Measurements from ENCODE around the gene HSPA4.
"Not testable (repeated sequence)": the region's sequence is repeated elsewhere in the genome, so short reads cannot be mapped to it uniquely, and the experiment has no call there.

Gene HSPA4

DNA sequence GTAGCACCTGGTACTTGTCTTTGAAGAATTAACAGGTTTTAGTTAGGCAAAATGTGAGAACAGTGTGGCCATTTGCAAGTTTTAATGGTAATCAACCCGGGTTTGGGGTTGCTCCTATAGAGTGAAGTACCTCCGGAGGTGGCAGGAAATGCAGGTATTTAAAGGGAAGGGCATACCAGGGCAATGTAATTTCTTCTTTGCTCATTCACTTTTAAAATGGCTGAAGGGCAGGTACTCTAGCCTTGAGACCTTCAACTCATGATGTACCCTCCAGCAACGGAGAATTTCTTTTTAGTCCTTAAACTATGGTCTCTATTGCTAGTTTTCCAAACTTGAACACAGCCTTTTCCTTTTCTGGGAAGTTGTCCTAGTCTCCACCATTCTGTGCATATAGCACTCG lies 1.3 kb upstream of the HSPA4 start:
- DNase-seq (ENCODE audit: low read depth), result no peak

DNA sequence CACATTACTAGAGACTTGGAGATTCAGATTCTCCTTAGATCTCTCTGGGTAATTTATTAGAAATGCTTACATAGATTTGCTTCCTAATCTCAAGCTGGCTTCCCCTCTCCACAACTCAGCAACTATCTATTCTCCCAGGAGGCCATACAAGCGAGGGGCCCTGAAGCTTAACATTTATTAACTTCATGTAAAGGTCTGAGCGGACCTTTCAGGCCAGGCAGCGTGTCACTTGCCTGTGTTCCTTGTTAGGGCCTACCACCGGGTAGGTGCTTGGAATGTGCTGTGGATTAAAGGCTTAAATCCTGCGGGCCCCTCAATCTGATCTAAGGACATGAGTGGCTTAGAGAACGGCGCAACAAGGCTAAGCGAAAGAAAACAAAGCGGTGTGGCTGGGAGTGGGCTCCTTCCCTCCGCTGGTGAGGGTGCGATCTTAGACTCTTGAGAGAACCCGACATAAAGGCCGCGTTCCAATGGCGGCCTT lies 712 bp upstream of the HSPA4 start:
- no peak for DNase-seq (ENCODE audit: low read depth)

DNA sequence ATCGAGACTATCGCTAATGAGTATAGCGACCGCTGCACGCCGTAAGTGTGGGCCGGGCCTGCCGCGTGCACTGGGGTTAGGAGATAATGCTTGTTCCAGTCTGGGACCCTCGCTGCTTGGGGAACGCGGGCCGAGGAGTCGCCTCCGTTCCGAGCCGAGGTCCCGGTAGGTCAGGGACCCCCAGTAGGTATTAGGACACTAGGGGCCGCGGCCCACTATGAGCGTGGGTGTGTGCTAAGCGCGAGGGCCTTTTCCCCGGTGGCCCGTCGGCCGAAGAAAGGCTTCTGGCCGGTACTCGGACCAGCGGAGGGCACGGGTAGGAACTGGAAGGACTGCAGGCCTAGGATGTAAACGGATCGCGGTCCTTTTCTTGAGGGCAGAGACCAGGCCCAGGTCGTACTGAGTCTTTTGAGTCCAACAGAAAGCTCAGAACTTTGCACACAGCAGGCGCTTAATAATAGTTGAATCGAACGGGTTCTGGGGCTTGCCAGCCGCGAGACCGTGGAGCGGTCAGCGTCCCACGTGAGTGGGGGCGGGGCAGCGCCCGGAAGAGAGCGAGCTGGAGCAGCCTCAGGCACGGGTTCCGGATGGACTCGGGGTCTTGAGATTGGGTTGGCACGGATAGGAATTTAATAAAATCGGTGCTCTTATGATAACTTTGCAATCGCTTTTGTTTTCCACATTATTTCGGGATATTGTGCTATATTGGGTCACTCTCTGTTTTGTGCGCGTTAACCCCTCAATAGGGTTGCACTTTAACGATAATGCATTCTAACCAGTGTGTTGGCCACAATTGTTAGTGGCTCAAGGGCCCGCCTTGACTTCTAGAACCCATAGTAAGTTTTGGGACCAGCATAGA lies 733 bp downstream of the HSPA4 start:
- DNase-seq (ENCODE audit: low read depth), result peak; percentile 67

DNA sequence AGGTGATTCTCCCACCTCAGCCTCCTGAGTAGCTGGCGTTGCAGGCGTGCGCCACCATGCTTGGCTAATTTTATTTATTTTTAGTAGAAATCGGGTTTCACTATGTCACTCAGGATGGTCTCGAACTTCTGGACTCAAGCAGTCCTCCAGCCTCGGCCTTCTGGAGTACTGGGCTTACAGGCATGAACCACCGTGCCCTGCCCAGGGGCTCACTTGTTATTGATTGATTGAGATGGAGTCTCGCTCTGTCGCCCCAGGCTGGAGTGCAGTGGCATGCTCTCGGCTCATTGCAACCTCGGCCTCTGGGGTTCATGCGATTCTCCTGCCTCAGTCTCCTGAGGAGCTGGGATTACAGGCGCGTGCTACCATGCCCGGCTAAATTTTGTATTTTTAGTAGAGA lies 1.6 kb downstream of the HSPA4 start:
- no peak for DNase-seq (ENCODE audit: low read depth)

DNA sequence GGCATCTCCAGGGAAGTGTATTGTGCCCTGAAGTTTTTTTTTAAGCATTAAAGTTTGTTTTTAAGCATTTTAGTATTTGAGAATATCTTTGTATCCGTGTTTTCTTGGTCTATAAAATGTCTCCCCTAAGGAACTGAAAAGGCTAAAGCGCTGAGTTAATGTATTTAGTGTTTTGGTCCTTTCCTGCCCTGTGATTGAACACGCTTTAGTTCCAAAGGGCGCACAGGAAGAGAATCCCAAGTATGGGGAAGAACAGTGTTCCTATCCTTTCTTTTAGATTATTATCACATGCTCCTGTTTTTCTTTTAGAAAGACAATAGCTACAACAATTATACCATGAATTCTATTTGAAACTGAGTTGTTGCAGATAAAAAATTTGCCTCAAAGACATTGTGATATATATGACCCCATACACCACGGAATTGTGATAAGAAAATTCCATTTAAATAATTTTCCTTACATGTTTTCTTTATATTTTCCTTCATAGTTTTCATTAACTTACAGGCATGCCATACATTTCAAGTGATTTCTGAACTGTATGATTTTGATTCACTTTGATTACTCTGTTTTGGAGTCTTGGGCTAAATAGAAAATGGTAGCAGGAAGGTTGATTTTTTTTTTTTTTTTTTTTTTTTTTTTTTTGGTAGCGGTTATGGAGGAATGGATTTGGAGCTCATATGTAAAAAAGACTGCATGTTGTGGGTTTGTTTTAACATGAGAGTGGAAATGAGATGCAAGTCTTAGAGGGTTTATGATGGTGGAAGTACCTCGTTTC lies 3.1 kb downstream of the HSPA4 start:
- DNase-seq (ENCODE audit: low read depth), result no peak

DNA sequence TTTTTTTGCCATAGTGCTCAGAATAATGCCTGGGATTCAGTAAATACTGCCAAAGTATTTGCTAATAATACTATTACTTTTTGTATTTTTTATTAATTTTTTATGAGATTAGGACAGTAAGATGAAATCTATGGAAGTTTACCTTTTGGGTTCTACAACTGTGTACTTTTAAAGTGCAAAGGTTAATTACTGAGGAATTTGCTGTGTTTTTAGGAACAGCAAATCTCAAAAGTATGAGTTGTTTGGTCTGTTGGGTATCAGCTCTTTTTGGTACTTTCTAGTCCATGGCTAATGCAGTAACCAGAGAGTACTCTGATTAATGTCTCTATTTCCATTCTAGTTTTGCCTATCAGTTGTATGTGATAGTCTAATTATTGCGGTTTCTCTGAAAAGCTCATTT lies 5.1 kb downstream of the HSPA4 start:
- DNase-seq (ENCODE audit: low read depth), result no peak

DNA sequence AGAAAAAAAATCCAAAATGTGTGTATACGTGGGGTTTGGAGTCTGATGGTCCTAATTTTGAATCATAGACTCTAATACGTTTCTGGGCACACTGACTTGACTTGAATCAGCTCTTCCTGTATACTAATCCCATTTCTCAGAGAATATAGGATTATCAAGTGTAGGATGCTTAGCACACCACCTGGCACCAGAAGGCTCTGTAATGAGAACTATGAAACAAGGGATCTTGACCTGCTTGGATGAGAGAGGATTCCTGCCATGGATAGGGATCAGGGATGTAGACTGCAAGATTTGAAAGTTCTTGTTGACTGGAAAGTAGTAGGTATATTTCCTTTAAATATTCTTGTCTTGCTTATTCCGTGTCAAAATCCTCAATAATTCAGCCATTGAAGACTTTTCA lies 7.8 kb downstream of the HSPA4 start:
- DNase-seq (ENCODE audit: low read depth), result no peak

DNA sequence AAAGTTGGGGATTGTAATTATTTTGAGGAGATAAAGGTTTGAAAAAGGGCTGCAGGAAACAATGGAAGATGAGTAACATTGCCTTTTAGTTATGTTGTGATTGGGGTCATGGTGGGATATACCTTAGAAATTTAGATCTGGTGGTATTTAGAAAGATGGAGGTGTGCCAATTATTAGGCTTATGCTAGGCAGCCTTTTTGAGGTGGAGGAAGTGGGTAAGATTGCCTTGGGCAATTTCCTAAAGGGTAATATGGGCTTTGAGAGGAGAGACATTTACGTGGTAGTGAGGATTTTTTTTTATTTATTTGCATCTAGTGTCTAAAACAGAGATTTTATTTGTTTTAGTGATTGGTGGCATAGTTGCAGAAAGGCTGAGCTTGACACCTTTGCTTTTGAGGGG lies 10.5 kb downstream of the HSPA4 start:
- DNase-seq (ENCODE audit: low read depth), result no peak

DNA sequence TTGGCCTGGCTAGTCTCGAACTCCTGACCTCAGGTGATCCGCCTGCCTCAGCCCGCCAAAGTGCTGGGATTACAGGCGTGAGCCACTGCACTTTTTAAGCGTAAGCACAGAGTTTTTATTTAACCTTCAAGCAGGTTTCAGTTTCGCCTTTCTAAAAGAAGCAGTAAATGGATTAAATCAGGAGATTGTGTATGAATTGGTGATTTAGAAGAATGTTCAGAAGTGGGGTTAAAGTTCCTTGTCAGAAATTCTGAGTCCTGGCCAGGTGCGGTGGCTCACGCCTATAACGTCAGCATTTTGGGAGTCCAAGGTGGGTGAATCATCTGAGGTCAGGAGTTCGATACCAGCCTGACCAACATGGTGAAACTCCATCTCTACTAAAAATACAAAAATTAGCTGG lies 12.2 kb downstream of the HSPA4 start:
- no peak for DNase-seq (ENCODE audit: low read depth)

DNA sequence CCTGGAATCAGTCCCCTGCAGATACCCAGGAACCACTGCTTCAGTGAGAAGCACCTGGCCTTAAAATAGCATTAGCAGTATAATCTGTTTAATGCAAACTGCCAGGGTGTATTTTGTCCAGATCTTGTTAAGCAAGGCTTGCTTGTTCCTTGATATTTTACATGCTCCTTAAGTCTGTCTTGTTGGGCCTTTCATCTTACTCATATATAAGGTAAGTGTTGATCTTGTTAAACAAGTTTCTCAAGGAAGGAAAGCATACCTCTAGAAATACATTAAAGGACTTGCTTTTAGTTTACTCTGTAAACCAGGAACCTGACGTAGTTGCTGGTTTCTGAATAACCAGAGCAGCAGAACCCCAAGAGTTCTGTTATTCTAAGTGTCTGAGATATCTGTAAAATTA lies 13.7 kb downstream of the HSPA4 start:
- DNase-seq (ENCODE audit: low read depth), result no peak

DNA sequence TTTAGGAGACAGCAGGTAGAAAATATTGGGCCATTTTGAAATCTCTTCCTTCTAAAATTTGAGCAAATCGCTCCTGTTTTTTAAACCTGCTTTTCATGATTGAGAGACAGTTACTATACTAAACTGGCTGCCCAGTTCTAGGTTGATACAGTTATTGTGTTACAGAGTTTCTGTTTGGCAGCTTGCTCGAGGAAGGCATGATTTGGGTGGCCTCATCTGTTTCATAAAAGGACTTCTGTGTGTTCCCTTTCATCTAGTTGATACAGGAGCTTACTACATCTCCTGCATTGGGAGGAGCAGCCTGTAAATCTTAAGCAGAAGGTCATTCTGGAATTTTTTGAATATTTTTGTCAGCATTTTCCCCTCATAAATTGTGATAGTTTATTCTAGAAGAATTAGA lies 14.2 kb downstream of the HSPA4 start:
- DNase-seq (ENCODE audit: low read depth), result no peak

DNA sequence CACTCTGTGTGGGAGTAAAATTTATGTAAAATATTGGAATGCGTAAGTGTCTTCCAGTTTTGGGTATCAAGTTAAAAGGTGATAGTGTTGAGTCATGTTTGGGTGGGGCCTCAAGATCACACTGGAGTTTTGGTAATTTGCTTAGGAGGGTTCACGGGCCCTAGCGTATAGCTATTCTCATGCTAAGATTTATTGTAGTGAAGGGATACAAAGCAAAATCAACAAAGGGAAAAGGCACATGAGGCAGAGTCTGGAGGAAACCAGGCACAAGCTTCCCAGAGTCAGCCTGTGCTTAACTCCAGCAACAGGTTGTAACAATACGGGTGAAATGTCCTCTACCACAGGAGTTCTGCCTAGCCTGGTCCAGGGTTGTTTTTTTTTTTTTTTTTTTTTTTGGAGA lies 20.2 kb downstream of the HSPA4 start:
- DNase-seq (ENCODE audit: low read depth), result no peak

DNA sequence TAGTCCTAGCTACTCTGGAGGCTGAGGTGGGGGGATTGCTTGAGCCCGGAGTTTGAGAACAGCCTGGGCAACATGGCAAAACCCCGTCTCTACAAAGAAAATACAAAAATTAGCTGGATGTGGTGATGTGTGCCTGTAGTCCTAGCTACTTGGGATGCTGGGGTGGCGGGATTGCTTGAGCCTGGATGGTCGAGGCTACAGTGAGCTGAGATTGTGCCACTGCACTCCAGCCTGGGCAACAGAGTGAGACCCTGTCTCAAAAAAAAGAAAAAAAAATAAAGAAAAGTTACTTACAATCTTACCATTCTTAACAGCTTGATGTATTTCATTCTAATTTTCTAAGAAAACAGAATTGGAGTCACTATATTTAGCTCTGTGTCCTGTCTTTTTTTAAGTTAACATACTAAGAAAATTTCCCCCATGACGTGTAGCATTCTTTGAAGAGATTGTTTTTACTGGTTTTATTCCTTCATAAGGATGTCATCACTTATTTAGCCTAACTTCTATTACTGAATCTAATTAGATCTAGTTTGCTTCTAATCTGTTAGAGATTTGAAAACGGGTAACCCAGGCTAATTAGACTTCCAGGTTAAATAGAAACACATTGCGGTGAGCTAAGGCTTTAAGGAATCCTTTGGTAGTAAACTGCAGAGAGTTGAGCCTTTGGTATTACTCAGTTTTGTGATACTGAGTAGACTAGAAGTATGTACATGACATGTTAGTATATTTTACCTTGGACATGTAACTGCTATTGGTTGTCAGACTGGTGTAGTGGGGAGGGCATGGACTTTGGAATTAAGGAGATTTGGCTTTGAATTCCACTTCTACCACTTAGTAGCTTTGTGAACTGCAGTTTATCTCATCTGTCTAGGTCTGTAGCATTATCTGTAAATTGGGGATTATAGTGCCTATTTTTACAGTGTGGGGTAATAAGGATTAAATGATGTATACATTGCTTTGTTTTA lies 24.0 kb downstream of the HSPA4 start:
- DNase-seq (ENCODE audit: low read depth), result peak; percentile 88

DNA sequence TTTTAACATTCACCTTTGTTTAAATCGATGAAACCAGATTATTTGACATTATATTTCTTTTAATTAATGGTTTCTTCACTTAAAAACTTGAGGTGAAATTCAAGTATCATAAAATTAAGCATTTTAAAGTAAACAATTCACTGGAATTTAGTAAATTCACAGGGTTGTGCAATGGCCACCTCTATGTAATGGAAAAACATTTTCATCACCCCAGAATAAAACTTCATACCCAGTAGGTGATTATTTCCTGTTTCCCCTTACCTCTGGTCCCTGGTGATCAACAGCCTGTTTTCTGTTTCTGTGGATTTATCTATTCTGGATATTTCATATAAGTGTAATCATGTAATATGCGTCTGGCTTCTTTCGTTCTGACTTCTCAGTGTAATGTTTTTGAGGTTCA lies 27.2 kb downstream of the HSPA4 start:
- peak; percentile 4 for DNase-seq (ENCODE audit: low read depth)

DNA sequence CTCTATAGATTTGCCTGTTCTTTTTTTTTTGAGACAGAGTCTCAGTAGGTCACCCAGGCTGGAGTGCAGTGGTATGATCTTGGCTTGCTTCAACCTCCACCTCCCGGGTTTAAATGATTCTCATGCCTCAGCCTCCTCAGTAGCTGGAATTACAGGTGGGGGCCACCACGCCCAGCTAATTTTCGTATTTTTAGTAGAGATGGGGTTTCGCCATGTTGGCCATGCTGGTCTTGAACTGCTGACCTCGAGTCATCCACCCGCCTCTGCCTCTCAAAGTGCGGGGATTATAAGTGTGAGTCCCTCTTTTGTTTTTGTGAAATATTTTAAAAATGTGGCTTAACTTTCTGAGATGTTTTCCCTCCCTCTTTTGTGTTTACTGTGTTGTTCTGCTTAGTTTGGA lies 29.2 kb downstream of the HSPA4 start:
- no peak for DNase-seq (ENCODE audit: low read depth)

DNA sequence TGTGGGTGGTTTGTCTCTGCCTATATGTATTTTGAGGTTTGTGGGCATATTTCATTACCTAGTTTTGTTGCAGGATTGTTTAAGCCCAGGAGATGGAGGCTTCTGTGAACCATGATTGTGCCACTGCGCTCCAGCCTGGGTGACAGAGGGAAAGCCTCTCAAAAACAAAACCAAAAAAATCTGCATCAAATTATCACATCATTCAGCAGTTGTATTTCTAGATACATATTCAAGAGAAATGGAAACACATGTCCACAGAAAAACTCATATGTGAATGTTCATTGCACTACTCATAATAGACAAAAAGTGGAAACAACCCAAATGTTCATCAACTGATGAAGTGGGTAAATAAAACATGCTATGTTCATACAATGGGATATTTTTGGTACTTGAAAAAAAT lies 29.9 kb downstream of the HSPA4 start:
- no peak for DNase-seq (ENCODE audit: low read depth)

DNA sequence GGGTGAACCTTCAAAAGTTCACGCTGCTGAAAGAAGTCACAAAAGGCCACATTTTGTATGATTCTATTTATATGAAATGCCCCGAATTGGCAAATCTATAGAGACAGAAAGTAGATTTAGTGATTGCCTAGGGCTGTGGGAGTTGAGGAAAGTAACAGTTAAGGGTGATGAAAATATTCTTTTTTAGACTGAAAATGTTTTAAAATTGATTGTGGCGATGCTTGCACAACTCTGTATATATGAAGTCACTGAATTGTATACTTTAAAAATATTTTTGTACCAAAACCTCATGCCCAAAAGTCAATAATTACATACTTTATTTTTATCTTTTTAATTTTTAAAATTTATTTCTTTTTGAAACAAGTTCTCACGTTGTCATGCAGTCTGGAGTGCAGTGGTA lies 30.3 kb downstream of the HSPA4 start:
- DNase-seq (ENCODE audit: low read depth), result no peak

DNA sequence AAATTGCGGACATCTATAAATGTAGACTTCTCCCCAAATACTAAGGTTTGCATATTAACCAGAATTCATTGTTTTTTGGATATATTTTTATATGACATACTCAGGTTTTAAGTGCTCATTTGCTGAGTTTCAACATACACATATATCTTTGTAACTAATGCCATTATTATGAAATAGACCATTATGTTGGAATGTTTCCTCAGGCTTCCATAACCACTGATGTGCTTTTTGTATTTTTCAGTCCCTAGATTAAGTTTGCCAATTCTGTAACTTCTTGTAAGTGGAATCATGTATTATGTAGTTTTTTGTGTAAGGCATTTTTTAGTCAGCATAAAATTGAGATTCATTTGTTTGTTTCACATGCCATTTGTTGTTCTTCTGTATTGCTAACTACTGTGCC lies 32.1 kb downstream of the HSPA4 start:
- no peak for DNase-seq (ENCODE audit: low read depth)

DNA sequence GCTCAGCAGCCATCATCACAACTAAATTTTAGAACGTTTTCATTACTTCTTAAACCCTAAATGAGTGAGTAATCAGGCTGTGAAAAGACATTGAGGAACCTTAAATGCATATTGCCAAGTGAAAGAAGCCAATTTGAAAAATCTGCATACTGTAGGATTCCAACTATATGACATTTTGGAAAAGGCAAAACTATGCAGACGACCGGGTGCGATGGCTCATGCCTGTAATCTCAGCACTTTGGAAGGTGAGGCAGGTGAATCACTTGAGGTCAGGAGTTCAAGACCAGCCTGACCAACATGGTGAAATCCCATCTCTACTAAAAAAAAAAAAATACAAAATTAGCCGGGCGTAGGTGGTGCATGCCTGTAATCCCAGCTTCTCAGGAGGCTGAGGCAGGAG lies 33.4 kb downstream of the HSPA4 start:
- DNase-seq (ENCODE audit: low read depth), result not testable (repeated sequence)

DNA sequence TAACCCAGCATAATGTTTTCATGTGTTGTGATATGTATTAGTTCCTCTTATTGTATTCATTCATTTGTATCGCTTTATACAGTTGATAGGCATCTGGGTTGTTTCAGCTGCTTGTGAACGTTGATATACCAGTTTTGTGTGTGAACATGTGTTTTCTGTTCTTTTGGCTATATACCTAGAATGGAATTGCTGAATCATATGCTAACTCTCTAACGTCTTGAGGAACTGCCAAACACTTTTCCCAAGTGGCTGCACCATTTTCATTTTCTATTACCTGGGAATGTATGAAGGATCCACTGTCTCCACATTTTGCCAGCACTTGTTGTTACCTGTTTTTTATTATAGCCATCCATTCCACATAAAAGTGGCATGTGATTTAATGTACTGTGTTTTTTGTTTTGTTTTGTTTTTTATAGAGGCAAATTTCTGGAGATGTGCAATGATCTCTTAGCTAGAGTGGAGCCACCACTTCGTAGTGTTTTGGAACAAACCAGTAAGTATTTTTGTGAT lies 34.6 kb downstream of the HSPA4 start:
- DNase-seq (ENCODE audit: low read depth), result no peak

DNA sequence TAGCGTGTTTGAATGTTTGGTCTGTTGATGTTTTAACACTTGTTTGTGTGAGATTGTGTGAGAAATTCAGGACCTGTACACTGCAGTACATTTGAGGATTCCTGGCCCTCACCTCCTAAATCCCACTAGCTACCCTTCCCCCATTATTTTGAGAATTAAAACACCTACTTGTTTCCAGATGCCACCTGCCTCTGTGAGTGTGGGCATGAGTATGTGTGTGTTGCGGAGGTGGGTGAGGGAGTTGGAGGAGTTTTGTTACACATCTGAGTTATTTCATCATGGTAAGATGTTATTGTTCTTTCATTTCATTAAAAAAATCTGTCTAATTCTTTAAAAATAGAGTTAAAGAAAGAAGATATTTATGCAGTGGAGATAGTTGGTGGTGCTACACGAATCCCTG lies 36.3 kb downstream of the HSPA4 start:
- no peak for DNase-seq (ENCODE audit: low read depth)

DNA sequence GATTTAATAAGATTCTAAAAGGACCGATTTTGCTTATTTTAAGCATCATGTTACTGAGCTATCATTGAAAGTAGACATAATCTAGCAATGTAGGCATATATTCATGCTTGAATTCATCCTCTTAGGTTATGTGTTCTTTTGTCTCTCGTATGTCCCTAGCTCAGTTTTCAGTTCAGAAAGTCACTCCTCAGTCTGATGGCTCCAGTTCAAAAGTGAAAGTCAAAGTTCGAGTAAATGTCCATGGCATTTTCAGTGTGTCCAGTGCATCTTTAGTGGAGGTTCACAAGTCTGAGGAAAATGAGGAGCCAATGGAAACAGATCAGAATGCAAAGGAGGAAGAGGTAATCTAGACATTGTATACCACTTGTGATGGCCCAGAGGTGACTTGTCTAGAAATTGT lies 39.2 kb downstream of the HSPA4 start:
- DNase-seq (ENCODE audit: low read depth), result no peak
